GM20000 (cell line): ENCODE data around the gene RUFY4.

Source experiments
- DNase-seq: peaks from one replicate; pipeline ENCODE4 v3.0.0; 2012; ENCODE audit warnings: low spot score
- CTCF ChIP-seq: IDR thresholded peaks from 2 replicates; pipeline ENCODE4 v1.5.1; 2012; ENCODE audit warnings: mild to moderate bottlenecking, control low read depth; ENCODE audit errors: extremely low read depth, missing control alignments

The RUFY4 gene

GRCh38 chr2:218068721-218069334, at the start of gene RUFY4:
RUFY4 (plus strand) TSS chr2:218069253; CDS start chr2:218070606, 1,353 bp downstream.
- peak; percentile 63 for DNase-seq
- peak; percentile 82 for TF ChIP-seq CTCF

- DNase-seq, result no peak
- no peak for TF ChIP-seq CTCF
Observed at GRCh38 chr2:218019411-218020060, 49.5 kb upstream of the RUFY4 start.

GRCh38 chr2:218020281-218020680, 48.8 kb upstream of the RUFY4 start:
- no peak for TF ChIP-seq CTCF
- no peak for DNase-seq

GRCh38 chr2:218020966-218021535, 48.0 kb upstream of the RUFY4 start:
- no peak for DNase-seq
- TF ChIP-seq CTCF, result no peak

- no peak for DNase-seq
- TF ChIP-seq CTCF, result no peak
Observed at GRCh38 chr2:218021536-218022071, 47.4 kb upstream of the RUFY4 start.

- no peak for DNase-seq
- no peak for TF ChIP-seq CTCF
Observed at GRCh38 chr2:218022131-218022850, 46.8 kb upstream of the RUFY4 start.
